ENCODE measurements around the gene CDC45.

- TF ChIP-seq CTCF (conservative IDR thresholded peaks at IDR 0.05) = no peak
- no peak for TF ChIP-seq EZH2 (IDR thresholded peaks at IDR 0.05; ENCODE audit: low read depth)
Measured at GRCh38 chr22:19453718-19454117, 26.0 kb upstream of the CDC45 start.
